Omental fat pad (tissue), 4 donors: ENCODE results near the gene MPND. TPM values are rescaled to one million over a fixed set of nuclear protein-coding genes. Genes with fewer than 3 reads are reported as not detected.

ENCODE experiments used
- ATAC-seq: fragments of 150-250 bp; one replicate; pipeline ENCODE4 v1.9.1; 2016; ENCODE audit warnings: mild to moderate bottlenecking, moderate library complexity; ENCODE audit not compliant: low FRiP score
- DNase-seq: peaks from one replicate; pipeline ENCODE4 v3.0.0-alpha.2; 2019; ENCODE audit warnings: low spot score
- total RNA-seq, 4 donors: library from RNA; depleted of rRNA; stranded (reverse); fragments of >200 nt; gene quantifications; one replicate each; pipeline ENCODE4 v1.1.0, GENCODE V29; 2016
- TF ChIP-seq, protein P1 (sequence below), 3 donors: fragments of 450-650 bp; IDR thresholded peaks; one replicate each; pipeline ENCODE4 v1.5.1; 2016 to 2017; ENCODE audit warnings: antibody characterized with exemption in 3 of 3, mild to moderate bottlenecking in 3 of 3, moderate library complexity in 2 of 3

MPND gene
- total RNA-seq, 4 donors from 2014 or later, result 3.5 to 7.1 (median 6.0) TPM

DNA sequence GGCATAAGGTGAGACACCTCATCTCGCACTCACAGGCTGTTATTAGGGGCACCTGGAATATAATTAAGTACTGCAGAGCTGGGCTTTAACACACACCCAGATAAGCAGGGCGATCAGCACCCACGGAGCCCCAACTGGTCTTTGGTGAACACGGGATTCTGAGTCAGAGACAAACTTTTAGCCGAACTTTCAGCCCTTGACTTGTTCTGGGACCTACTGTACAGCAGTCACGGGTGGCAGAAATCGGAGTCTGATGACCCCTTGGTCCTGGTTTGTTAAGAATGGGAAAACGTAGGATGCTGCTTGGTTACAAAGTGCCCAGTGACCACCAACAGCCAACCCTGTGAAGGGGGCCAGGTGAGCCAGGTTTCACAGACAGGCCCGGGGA, 47.9 kb downstream of the MPND start:
- ATAC-seq, result no peak
- TF ChIP-seq, protein P1, sequence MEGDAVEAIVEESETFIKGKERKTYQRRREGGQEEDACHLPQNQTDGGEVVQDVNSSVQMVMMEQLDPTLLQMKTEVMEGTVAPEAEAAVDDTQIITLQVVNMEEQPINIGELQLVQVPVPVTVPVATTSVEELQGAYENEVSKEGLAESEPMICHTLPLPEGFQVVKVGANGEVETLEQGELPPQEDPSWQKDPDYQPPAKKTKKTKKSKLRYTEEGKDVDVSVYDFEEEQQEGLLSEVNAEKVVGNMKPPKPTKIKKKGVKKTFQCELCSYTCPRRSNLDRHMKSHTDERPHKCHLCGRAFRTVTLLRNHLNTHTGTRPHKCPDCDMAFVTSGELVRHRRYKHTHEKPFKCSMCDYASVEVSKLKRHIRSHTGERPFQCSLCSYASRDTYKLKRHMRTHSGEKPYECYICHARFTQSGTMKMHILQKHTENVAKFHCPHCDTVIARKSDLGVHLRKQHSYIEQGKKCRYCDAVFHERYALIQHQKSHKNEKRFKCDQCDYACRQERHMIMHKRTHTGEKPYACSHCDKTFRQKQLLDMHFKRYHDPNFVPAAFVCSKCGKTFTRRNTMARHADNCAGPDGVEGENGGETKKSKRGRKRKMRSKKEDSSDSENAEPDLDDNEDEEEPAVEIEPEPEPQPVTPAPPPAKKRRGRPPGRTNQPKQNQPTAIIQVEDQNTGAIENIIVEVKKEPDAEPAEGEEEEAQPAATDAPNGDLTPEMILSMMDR (IDR thresholded peaks at IDR 0.05), result no peak
- DNase-seq, result no peak

DNA sequence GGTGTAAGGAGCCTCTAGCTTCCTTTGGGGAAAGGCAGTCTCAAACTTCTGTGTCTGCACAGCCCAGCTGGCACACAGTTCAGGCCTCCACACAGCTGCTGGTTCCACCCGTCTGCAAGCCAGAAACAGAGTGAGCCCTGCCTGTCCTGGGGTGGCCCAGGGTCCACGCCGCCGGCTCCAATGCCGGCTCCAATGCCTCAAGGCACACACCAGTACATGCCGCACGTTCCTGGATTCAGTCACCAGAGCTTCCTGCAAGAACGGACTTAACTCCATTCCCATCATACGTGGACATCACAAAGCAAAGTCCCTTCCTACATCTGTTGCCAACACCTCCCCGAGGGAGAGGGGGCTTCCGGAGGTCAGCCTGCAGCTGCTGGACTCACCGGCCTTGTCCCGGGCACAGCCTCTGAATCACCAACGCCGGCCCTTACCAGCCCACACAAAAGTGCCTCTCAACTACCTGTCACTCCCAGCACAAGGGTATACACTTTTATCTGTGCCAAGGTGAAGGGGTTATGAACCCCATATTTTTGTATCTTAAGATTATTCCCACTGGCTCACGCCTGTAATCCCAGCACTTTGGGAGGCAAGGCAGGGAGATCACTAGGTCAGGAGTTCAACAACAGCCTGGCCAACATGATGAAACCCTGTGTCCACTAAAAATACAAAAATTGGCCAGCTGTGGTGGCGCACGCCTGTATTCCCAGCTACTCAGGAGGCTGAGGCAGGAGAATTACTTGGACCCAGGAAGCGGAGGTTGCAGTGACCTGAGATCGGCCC, 48.5 kb downstream of the MPND start:
- no peak for DNase-seq
- TF ChIP-seq, protein P1 (IDR thresholded peaks at IDR 0.05), result no peak

DNA sequence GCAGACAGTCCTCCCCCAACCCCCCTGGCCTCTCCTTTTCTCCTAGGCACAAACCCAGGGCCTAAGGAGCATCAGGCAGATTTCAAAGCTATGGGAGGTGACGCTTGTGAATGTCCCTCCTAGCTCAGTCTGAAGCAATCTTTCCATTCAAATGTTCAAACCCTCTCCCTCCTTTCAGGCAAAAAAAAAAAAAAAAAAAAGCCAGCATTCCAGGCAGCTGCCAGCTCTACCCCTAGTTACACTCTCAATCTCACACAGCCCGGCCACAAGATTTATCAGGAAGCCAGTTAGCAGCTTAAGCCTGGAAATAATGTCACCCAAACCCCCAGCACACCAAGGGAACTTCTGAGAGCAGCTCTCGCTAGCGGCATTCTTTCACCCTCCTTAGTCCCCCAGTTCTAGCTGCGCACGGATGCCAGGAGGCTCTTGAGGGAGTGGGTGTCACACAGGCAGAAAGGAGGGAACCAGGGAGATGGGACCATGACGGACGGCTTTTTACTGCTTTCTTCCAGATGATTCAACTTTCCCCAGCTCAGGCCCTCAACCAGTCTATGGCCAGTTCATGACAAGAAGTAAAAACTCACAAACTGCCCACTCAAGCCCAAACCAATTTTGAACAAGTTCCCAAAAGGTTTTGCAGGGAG, 50.7 kb downstream of the MPND start:
- TF ChIP-seq, protein P1 (IDR thresholded peaks at IDR 0.05), result no peak
- ATAC-seq (no peak), DNase-seq (no peak)

More for the DNA sequence above, 48.5 kb downstream of the MPND start:
- peak; percentile 28 for ATAC-seq

DNA sequence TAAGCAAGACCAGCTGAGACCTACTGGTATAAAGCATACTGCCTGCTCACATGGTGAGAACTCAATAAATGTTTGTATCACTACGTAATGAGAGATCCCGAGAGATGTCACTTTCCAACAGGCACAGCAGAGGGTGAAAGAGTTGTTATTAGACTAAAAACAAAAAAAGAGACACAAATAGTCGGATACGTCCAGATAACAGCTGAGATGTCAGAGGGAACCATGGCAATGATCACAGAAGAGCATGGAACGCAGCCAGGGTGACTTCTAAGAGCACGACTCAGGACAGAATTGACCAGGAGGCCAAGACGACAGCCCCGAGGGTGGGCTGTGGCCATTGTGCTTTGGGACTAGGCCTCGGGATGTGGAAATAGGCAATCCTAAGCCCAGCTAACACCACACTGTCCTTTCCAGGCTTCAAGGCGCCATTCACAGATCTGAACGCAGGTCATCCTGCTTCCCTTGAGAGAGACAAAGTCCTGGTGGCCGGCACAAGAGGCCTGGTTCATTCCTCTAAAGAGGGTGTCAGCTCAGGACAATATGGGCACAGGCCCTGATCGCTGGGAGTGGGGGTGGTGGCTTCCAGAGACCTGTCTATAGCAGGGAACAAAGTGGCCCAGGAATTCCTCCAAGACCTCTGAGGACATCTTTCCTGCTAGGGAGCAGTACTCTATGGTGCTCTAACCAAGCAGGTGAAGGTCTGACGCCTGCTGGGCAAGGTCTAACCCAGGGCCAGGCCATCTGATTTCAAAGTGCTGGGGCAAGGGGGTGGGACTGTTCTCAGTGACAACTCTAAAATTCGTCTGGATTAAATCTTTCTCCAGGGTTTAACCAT, 53.8 kb downstream of the MPND start:
- no peak for DNase-seq
- no peak for ATAC-seq
- TF ChIP-seq, protein P1 (IDR thresholded peaks at IDR 0.05), result no peak

DNA sequence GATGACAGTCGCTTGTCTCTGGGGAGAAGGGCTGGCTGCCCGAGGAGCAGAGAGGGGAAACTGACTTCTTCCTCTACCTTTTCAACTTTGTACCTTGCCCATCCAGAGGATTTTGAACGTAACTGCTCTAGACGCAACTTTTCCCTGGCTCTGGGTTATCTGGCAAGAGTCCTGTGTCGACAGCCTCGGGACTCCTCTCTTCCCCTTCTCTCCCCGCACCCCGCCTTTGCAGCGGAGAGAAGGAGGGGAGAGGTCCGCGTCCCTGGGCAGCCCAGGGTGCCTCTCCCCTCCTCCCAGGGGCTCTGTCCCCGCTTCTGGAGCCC, 56.4 kb downstream of the MPND start:
- TF ChIP-seq, protein P1 (IDR thresholded peaks at IDR 0.05), result no peak
- ATAC-seq (peak; percentile 15), DNase-seq (no peak)

DNA sequence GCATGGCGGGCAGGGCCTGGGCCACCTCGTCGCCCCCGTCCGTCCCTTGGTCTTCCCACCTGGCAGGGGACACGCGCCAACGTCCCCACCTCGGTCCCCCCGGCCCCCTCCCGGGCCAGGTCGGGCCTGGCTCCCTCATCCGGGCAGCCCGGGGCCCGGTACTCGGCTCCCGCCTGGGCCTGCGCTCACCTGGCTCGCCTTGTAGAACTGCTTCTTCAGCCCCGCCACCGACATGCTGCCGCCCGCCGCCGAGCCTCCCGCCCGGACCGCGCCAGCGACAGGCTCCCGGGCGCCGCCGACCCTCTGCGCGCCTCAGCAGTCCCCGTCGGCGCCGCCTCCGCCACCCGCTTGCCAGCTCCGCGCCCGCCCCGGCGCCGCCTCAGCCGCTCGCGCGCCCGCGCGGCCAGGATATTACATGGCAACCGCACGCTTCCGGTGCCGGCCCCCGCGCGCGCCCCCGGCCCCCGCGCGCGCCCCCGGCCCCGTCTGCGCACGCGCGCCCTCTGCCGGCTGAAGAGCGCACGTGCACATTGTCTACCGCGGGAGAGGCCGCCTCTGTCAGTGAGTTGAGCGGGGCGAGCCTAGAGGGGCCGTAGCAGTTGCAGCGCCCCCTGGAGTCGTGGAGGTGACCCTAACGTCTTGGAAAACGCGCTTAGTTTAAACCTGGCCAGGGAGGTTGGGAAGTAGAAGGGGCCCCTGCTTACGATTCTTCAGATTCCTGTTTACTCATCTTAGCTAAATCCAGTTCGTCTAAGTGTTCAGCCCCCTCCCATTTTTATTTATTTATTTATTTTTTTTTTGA, 57.0 kb downstream of the MPND start, which contains the start of gene SH3GL1:
Gene SH3GL1 (minus strand): TSS at position 413 of the 802 bp plus-strand sequence. CDS start 179 bp downstream, at position 234.
- DNase-seq (peak; percentile 83), ATAC-seq (peak; percentile 88)
- TF ChIP-seq, protein P1 (IDR thresholded peaks at IDR 0.05), result peak in 2 of 3 donors; percentile 89 to 99
